ENCODE data around the gene GP1BB. TPM values are rescaled to one million over a fixed set of nuclear protein-coding genes. Genes with fewer than 3 reads are reported as not detected.

GP1BB gene
- total RNA-seq, 1 donor = 1.8 TPM

GRCh38 chr22:19761725-19762567, 38.6 kb downstream of the GP1BB start:
- no peaks in the 10 kb centered on the region for H3K4me1 ChIP-seq (ENCODE audit: insufficient read depth, low read length)
- no peak overlapping the region for H3K4me2 ChIP-seq (ENCODE audit: insufficient read depth, low read length)
- H3K27ac ChIP-seq (ENCODE audit: low read depth, low read length) = no peak overlapping the region
- H2AFZ ChIP-seq (ENCODE audit: low read length) = no peak overlapping the region
- H3K79me2 ChIP-seq (ENCODE audit: insufficient read depth, low read length) = no peaks in the 10 kb centered on the region
- no peaks in the 10 kb centered on the region for H3K9me3 ChIP-seq (ENCODE audit: low read depth, low read length)
- DNase-seq (ENCODE audit: insufficient read length, low spot score, missing footprints) = no peak
- H4K20me1 ChIP-seq (ENCODE audit: insufficient read depth, low read length) = no peaks in the 10 kb centered on the region
- H3K27me3 ChIP-seq (ENCODE audit: insufficient read depth, low read length) = peaks cover 58% of the 10 kb centered on the region
- H3K4me3 ChIP-seq (ENCODE audit: insufficient read depth, low read length) = no peak overlapping the region
- TF ChIP-seq CTCF (IDR thresholded peaks at IDR 0.05; ENCODE audit: extremely low read depth, low read depth, low read length) = no peak
- no peaks in the 10 kb centered on the region for H3K36me3 ChIP-seq (ENCODE audit: insufficient read depth, low read length)

DNA sequence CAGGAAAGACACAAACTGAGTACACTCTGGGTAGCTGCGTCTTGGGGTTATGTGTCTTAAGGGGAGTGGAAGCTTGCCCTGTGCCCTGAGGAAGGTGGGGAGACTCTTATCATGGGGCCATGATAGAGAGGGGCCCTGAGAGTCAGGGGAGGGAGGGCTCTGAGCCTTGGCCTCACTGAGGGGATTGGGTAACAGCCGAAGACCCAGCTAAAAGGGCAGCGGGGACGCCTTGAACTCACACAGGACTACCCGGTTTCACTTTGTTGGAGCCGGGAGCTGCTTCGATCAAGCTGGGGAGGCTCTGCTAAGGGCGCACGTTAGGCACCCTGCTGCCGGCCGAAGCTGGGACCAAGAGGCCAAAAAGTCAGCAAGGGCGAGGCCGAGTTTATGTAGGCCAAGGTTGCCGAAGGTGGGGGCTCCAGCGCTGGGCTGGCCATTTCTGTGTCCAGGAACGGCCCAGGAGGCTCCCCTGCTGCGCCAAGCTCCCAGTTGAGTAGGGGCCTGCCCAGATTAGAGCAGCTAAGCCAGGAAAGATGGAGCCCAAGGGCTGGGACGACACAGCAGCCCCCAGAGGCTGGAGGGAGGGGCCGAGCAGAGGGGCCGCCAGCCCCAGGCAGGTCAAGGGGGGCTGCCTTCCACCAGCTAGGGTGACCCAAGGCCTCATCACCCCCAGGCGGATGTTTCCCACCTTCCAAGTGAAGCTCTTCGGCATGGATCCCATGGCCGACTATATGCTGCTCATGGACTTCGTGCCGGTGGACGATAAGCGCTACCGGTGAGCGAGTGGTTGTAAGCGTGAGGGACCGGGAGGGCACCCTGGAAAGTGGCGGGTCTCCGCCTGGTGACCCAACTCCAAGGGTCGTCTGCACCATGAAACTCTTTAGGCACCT, 39.5 kb downstream of the GP1BB start:
- no peaks in the 10 kb centered on the region for H3K36me3 ChIP-seq (ENCODE audit: insufficient read depth, low read length)
- H3K9me3 ChIP-seq (ENCODE audit: low read depth, low read length) = no peaks in the 10 kb centered on the region
- H3K4me1 ChIP-seq (ENCODE audit: insufficient read depth, low read length) = no peaks in the 10 kb centered on the region
- no peak overlapping the region for H2AFZ ChIP-seq (ENCODE audit: low read length)
- peaks cover 59% of the 10 kb centered on the region for H3K27me3 ChIP-seq (ENCODE audit: insufficient read depth, low read length)
- no peaks in the 10 kb centered on the region for H4K20me1 ChIP-seq (ENCODE audit: insufficient read depth, low read length)
- no peak overlapping the region for H3K27ac ChIP-seq (ENCODE audit: low read depth, low read length)
- H3K79me2 ChIP-seq (ENCODE audit: insufficient read depth, low read length) = no peaks in the 10 kb centered on the region
- H3K4me2 ChIP-seq (ENCODE audit: insufficient read depth, low read length) = no peak overlapping the region
- TF ChIP-seq CTCF (IDR thresholded peaks at IDR 0.05; ENCODE audit: extremely low read depth, low read depth, low read length) = no peak
- no peak overlapping the region for H3K4me3 ChIP-seq (ENCODE audit: insufficient read depth, low read length)
- no peak for DNase-seq (ENCODE audit: insufficient read length, low spot score, missing footprints)

GRCh38 chr22:19763458-19764298, 40.3 kb downstream of the GP1BB start:
- no peaks in the 10 kb centered on the region for H3K36me3 ChIP-seq (ENCODE audit: insufficient read depth, low read length)

More at GRCh38 chr22:19763458-19764298, 40.3 kb downstream of the GP1BB start:
- TF ChIP-seq CTCF (IDR thresholded peaks at IDR 0.05; ENCODE audit: extremely low read depth, low read depth, low read length) = no peak
- Histone ChIP-seq H3K79me2 (ENCODE audit: insufficient read depth, low read length) (no peaks in the 10 kb centered on the region), H3K4me2 (ENCODE audit: insufficient read depth, low read length) (no peak overlapping the region), H3K4me1 (ENCODE audit: insufficient read depth, low read length) (no peaks in the 10 kb centered on the region), H3K27ac (ENCODE audit: low read depth, low read length) (no peak overlapping the region), H2AFZ (ENCODE audit: low read length) (no peak overlapping the region), H4K20me1 (ENCODE audit: insufficient read depth, low read length) (no peaks in the 10 kb centered on the region), H3K4me3 (ENCODE audit: insufficient read depth, low read length) (no peak overlapping the region), H3K9me3 (ENCODE audit: low read depth, low read length) (no peaks in the 10 kb centered on the region), H3K27me3 (ENCODE audit: insufficient read depth, low read length) (peaks cover 55% of the 10 kb centered on the region)
- DNase-seq (ENCODE audit: insufficient read length, low spot score, missing footprints) = no peak
